HEK293 (cell line): ENCODE results near the gene IRX4.

Experiments used
- CTCF ChIA-PET: fragments of 350-600 bp; formaldehyde crosslinking; extraction: SDS; loops from one replicate; lab custom pipeline; 2021; ENCODE audit warnings: antibody characterized with exemption; lab: Yijun Ruan, JAX
- POLR2A ChIA-PET: fragments of 300-600 bp; formaldehyde crosslinking; extraction: SDS; loops from one replicate; lab custom pipeline; 2020; ENCODE audit warnings: antibody characterized with exemption, inconsistent platforms; lab: Yijun Ruan, JAX
- H3K27ac ChIP-seq: fragments of 200-500 bp; sonication (Bioruptor generic); 2 replicates; pipeline ENCODE4 v1.5.1; 2014; ENCODE audit warnings: low read depth, low read length, control low read depth, inconsistent platforms; ENCODE audit errors: extremely low read depth
- H3K36me3 ChIP-seq, 2 experiments: fragments of 200-500 bp in 1 of 2; sonication (Bioruptor generic) in 1 of 2; 1 replicate in 1 of 2; 2 replicates in 1 of 2; pipeline ENCODE4 v1.5.1; 2014 to 2017; ENCODE audit warnings: inconsistent platforms in 2 of 2, low read length in 2 of 2; ENCODE audit not compliant: control insufficient read depth in 2 of 2, insufficient read depth in 1 of 2
- H3K4me1 ChIP-seq: fragments of 200-500 bp; sonication (Bioruptor generic); 2 replicates; pipeline ENCODE4 v1.5.1; 2014; ENCODE audit warnings: mild to moderate bottlenecking, low read length, inconsistent platforms; ENCODE audit not compliant: control insufficient read depth, insufficient read depth
- H3K4me3 ChIP-seq: 2 replicates; pipeline ENCODE4 v1.5.1; 2011; ENCODE audit warnings: low read depth, mild to moderate bottlenecking, control low read depth, low read length, moderate library complexity
- H3K9me3 ChIP-seq: fragments of 200-500 bp; sonication (Bioruptor generic); 2 replicates; pipeline ENCODE4 v1.5.1; 2014; ENCODE audit warnings: low read depth, low read length, inconsistent platforms; ENCODE audit not compliant: control insufficient read depth, insufficient read depth
- MZF1 ChIP-seq: fragments of 450-650 bp; formaldehyde crosslinking; IDR thresholded peaks from 2 replicates; pipeline ENCODE4 v1.5.1; 2017; ENCODE audit warnings: missing biosample characterization, missing genetic modification characterization, borderline replicate concordance
- PRDM1 ChIP-seq: fragments of 450-650 bp; formaldehyde crosslinking; IDR thresholded peaks from 2 replicates; pipeline ENCODE4; 2016; ENCODE audit warnings: missing biosample characterization, missing genetic modification characterization
- RBAK ChIP-seq: fragments of 450-650 bp; formaldehyde crosslinking; IDR thresholded peaks from 2 replicates; pipeline ENCODE4 v1.5.1; 2016; ENCODE audit warnings: missing biosample characterization, missing genetic modification characterization
- ZIC2 ChIP-seq: fragments of 450-650 bp; formaldehyde crosslinking; IDR thresholded peaks from 2 replicates; pipeline ENCODE4 v1.5.1; 2016; ENCODE audit warnings: missing biosample characterization, missing genetic modification characterization
- ZNF155 ChIP-seq: fragments of 450-650 bp; formaldehyde crosslinking; IDR thresholded peaks from 2 replicates; pipeline ENCODE4 v1.5.1; 2016; ENCODE audit warnings: missing biosample characterization, missing genetic modification characterization
- ZNF24 ChIP-seq: fragments of 450-650 bp; formaldehyde crosslinking; IDR thresholded peaks from 2 replicates; pipeline ENCODE4 v1.5.1; 2016; ENCODE audit warnings: missing biosample characterization, missing genetic modification characterization
- ZNF248 ChIP-seq: fragments of 450-650 bp; formaldehyde crosslinking; IDR thresholded peaks from 2 replicates; pipeline ENCODE4 v1.5.1; 2017; ENCODE audit warnings: missing biosample characterization, missing genetic modification characterization
- ZNF292 ChIP-seq: fragments of 450-650 bp; formaldehyde crosslinking; IDR thresholded peaks from 2 replicates; pipeline ENCODE4 v1.5.1; 2016; ENCODE audit warnings: low read depth, missing biosample characterization, missing genetic modification characterization, borderline replicate concordance
- ZNF354C ChIP-seq: fragments of 450-650 bp; formaldehyde crosslinking; IDR thresholded peaks from 2 replicates; pipeline ENCODE4 v1.5.1; 2016; ENCODE audit warnings: missing biosample characterization, missing genetic modification characterization, low read depth, borderline replicate concordance
- ZNF394 ChIP-seq: fragments of 450-650 bp; formaldehyde crosslinking; IDR thresholded peaks from 2 replicates; pipeline ENCODE4 v1.5.1; 2016; ENCODE audit warnings: missing biosample characterization, missing genetic modification characterization, mild to moderate bottlenecking, moderate library complexity, borderline replicate concordance
- ZNF558 ChIP-seq: fragments of 450-650 bp; formaldehyde crosslinking; IDR thresholded peaks from 2 replicates; pipeline ENCODE4 v1.5.1; 2016; ENCODE audit warnings: missing biosample characterization, missing genetic modification characterization
- ZNF596 ChIP-seq: fragments of 450-650 bp; IDR thresholded peaks from 2 replicates; pipeline ENCODE4 v1.5.0; 2018; ENCODE audit warnings: missing biosample characterization, mild to moderate bottlenecking, missing genetic modification characterization, moderate library complexity
- ZNF621 ChIP-seq: fragments of 450-650 bp; formaldehyde crosslinking; IDR thresholded peaks from 2 replicates; pipeline ENCODE4 v1.5.1; 2017; ENCODE audit warnings: missing biosample characterization, missing genetic modification characterization
- ZNF785 ChIP-seq: fragments of 450-650 bp; formaldehyde crosslinking; IDR thresholded peaks from 2 replicates; pipeline ENCODE4 v1.5.1; 2016; ENCODE audit warnings: missing biosample characterization, missing genetic modification characterization
- ZSCAN23 ChIP-seq: fragments of 450-650 bp; formaldehyde crosslinking; IDR thresholded peaks from 2 replicates; pipeline ENCODE4 v1.5.1; 2016; ENCODE audit warnings: missing biosample characterization, missing genetic modification characterization
- ZSCAN30 ChIP-seq: fragments of 450-650 bp; IDR thresholded peaks from 2 replicates; pipeline ENCODE4 v1.5.1; 2018; ENCODE audit warnings: missing biosample characterization, mild to moderate bottlenecking, missing genetic modification characterization, moderate library complexity
- TF ChIP-seq, protein P1 (sequence below): fragments of 450-650 bp; formaldehyde crosslinking; IDR thresholded peaks from 2 replicates; pipeline ENCODE4 v1.5.1; 2017; ENCODE audit warnings: missing biosample characterization, mild to moderate bottlenecking, missing genetic modification characterization, moderate library complexity
- TF ChIP-seq, protein P2 (sequence below): fragments of 450-650 bp; formaldehyde crosslinking; IDR thresholded peaks from 2 replicates; pipeline ENCODE4 v1.5.1; 2016; ENCODE audit warnings: missing biosample characterization, missing genetic modification characterization
- TF ChIP-seq, protein P3 (sequence below): fragments of 450-650 bp; formaldehyde crosslinking; IDR thresholded peaks from 2 replicates; pipeline ENCODE4 v1.5.1; 2016; ENCODE audit warnings: missing biosample characterization, missing genetic modification characterization
- TF ChIP-seq, protein P4 (sequence below): fragments of 450-650 bp; formaldehyde crosslinking; IDR thresholded peaks from 2 replicates; pipeline ENCODE4 v1.5.1; 2016; ENCODE audit warnings: missing biosample characterization, missing genetic modification characterization

IRX4 gene

DNA sequence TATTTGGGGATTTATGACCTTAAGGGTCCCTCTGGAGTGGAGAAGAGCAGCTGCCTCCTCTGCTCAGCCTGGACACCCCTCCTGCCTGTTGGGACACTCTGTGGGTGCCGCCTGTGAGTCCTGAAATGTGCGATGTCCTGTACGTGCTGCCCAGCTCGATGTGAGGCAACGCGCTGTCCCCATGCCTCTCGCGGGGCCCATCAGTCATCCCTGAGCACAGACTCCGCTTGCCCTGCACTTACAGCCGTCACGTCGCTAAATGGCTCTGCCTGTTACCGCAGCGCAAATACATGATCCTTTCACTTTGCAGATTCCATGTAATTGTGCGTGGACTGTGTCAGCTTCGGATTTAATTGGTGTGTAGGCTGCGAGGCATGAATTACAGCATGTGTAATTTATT lies 27.1 kb downstream of the IRX4 start:
- CTCF ChIA-PET: no interaction called here
- H3K4me3 ChIP-seq: no peak overlapping the region
- H3K4me1 ChIP-seq: no peaks in the 10 kb centered on the region
- no peaks in the 10 kb centered on the region for H3K36me3 ChIP-seq
- H3K27ac ChIP-seq: no peak overlapping the region
- TF ChIP-seq ZNF785 (no peak), ZNF248 (tag by site-specific recombination) (no peak), PRDM1 (tag by site-specific recombination) (no peak), ZNF155 (tag by site-specific recombination) (no peak), ZNF292 (tag by site-specific recombination) (no peak), ZNF621 (no peak), ZNF558 (tag by site-specific recombination) (no peak), ZNF24 (tag by site-specific recombination) (no peak), ZNF596 (no peak), MZF1 (tag by site-specific recombination) (no peak), ZNF394 (tag by site-specific recombination) (no peak), ZSCAN23 (tag by site-specific recombination) (no peak), ZSCAN30 (no peak), RBAK (tag by site-specific recombination) (no peak), ZIC2 (tag by site-specific recombination) (no peak), ZNF354C (tag by site-specific recombination) (no peak)
- TF ChIP-seq, protein P1, sequence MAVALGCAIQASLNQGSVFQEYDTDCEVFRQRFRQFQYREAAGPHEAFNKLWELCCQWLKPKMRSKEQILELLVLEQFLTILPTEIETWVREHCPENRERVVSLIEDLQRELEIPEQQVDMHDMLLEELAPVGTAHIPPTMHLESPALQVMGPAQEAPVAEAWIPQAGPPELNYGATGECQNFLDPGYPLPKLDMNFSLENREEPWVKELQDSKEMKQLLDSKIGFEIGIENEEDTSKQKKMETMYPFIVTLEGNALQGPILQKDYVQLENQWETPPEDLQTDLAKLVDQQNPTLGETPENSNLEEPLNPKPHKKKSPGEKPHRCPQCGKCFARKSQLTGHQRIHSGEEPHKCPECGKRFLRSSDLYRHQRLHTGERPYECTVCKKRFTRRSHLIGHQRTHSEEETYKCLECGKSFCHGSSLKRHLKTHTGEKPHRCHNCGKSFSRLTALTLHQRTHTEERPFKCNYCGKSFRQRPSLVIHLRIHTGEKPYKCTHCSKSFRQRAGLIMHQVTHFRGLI (tag by site-specific recombination): no peak
- TF ChIP-seq, protein P2, sequence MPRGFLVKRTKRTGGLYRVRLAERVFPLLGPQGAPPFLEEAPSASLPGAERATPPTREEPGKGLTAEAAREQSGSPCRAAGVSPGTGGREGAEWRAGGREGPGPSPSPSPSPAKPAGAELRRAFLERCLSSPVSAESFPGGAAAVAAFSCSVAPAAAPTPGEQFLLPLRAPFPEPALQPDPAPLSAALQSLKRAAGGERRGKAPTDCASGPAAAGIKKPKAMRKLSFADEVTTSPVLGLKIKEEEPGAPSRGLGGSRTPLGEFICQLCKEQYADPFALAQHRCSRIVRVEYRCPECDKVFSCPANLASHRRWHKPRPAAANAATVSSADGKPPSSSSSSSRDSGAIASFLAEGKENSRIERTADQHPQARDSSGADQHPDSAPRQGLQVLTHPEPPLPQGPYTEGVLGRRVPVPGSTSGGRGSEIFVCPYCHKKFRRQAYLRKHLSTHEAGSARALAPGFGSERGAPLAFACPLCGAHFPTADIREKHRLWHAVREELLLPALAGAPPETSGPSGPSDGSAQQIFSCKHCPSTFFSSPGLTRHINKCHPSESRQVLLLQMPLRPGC: no peak
- TF ChIP-seq, protein P3, sequence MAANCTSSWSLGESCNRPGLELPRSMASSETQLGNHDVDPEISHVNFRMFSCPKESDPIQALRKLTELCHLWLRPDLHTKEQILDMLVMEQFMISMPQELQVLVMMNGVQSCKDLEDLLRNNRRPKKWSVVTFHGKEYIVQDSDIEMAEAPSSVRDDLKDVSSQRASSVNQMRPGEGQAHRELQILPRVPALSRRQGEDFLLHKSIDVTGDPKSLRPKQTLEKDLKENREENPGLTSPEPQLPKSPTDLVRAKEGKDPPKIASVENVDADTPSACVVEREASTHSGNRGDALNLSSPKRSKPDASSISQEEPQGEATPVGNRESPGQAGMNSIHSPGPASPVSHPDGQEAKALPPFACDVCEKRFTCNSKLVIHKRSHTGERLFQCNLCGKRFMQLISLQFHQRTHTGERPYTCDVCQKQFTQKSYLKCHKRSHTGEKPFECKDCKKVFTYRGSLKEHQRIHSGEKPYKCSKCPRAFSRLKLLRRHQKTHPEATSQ (tag by site-specific recombination): no peak
- TF ChIP-seq, all 188 proteins: peak for 0
- POLR2A ChIA-PET: no interaction called here
- no peaks in the 10 kb centered on the region for H3K9me3 ChIP-seq

DNA sequence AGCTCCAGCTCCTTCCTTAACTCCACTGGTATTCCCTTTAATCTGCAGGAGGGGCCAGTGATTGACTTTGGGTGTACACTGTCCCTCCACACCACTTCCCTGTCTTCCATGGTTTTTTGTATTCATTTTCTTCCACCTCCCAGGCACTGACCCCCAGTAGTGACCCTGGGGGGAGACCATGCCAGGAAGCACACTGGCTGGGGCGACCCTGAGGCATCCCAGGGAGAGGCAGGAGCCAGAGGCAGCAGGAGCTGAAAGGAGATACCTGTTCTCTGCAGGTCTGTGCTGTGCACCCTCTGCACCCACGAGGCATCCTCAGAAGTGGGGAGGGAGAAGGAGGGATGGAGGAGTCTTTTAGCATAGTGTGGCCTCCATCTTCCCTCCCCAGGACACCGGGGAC lies 27.6 kb downstream of the IRX4 start:
- CTCF ChIA-PET: no interaction called here
- H3K36me3 ChIP-seq: no peaks in the 10 kb centered on the region
- H3K4me1 ChIP-seq: no peaks in the 10 kb centered on the region
- H3K9me3 ChIP-seq: no peaks in the 10 kb centered on the region
- peak; percentile 67 for TF ChIP-seq ZIC2 (tag by site-specific recombination)
- TF ChIP-seq, protein P4, sequence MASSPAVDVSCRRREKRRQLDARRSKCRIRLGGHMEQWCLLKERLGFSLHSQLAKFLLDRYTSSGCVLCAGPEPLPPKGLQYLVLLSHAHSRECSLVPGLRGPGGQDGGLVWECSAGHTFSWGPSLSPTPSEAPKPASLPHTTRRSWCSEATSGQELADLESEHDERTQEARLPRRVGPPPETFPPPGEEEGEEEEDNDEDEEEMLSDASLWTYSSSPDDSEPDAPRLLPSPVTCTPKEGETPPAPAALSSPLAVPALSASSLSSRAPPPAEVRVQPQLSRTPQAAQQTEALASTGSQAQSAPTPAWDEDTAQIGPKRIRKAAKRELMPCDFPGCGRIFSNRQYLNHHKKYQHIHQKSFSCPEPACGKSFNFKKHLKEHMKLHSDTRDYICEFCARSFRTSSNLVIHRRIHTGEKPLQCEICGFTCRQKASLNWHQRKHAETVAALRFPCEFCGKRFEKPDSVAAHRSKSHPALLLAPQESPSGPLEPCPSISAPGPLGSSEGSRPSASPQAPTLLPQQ (tag by site-specific recombination): no peak
- TF ChIP-seq, all 188 proteins: peak for 1
- H3K4me3 ChIP-seq: no peak overlapping the region
- no peak overlapping the region for H3K27ac ChIP-seq
- POLR2A ChIA-PET: no interaction called here
